Activated CD4-positive, CD25-positive, alpha-beta regulatory T cell treated with anti-CD3 and anti-CD28 coated beads, Interleukin-2, amount 50 U/mL, for 72 hours (primary cell): ENCODE measurements around the gene GPR89A.
"Not testable (repeated sequence)": the region's sequence is repeated elsewhere in the genome, so short reads cannot be mapped to it uniquely, and the experiment has no call there.

Source experiments
- DNase-seq: peaks from one replicate; pipeline ENCODE4 v3.0.0; 2021

Gene GPR89A

DNA sequence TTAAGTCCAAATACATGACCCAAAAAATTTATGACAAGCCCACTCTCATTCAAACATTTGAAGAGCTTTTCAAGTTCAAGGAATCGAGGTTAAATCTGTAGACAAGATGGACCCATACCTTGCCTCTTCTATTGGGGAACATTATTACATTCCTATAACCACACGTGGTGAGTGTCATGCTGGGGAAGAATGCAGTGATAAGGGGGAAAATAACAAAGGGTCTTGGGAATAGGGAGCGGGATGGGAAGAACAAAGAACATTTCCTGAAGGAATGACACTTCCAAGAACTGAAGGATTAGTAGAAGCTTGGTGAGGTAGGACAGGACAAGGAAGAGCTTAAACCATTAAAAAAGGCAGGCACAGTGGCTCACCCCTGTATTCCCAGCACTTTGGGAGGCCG lies 80.5 kb downstream of the GPR89A start:
- no peak for DNase-seq

DNA sequence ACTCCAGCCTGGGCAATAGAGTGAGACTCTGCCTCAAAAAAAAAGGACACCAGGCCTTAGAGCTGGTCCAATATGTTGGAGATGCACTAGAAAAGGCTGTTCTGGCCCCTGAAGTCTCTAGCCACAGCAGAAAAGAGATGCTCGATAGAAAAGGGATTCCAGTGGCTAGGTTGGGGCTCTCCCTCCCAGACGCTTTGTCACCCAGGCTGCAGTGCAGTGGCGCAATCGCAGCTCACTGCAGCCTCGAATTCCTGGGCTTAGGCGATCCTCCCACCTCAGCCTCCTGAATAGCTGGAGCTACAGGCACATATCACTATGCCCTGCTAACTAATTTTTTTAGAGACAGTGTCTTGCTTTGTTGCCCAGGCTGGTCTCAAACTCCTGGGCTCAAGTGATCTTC lies 81.1 kb downstream of the GPR89A start:
- DNase-seq = no peak

DNA sequence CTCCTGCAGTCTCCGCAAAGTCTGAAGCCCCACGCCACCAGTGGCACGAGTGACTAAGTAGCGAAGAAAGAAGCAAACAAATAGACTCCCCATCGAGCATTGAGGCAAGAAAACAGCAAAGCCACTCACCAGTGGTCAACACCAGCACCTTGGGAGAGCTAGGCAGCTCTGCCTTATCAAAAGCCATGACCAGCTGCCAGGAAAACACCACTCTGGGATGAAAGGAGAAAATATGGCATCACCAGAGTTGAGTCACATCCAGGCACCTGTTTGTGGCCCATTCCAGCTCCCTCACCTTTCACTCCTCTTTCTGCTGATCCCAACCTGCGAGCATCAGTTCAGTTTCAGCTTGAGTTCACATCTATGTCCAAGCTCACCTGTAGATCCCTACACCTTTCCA lies 82.1 kb downstream of the GPR89A start:
- DNase-seq = no peak

DNA sequence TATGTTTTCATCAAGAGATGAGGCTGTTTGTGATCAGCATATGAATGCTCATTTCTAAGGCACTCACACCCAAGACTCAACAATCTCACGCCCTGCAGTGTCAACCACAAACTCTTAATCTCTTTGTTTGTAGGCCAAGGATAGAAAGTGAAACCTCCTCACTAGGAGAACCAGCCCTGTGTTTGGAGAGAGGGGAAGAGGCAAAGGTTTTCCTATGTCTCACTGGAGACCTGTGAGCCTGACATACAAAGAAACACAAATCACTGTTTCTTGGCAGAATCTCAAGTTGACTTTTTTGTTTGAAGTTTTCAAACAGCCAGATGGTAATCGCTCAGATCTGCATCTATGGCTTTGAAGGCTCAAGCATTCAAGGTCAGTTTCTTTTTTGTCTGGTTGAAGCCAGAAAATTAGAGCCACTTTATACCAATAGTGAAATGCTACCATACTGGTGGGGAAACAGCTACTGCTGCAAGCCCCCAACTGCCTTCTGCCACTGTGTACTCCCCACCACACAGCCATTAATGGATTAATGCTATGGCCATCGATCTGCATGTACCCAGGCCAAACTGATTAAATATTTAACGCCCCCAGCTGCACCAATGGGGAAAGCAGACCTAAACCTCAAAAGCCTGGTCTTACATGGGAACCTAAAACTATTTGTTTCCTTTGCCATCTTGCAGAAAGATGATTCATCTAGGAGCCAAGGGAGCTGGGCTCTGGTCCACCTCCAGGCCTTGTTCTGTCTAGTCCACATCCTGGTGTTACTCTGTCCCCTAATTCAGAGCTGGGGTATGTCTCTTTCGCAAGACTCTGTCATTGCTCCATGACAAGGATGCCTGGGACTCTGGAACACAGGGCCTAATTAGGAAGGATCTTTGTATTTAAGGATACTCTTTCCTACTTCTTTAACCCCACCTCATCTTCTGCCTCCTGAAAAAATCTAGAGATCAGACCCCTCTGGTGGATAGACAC lies 83.1 kb downstream of the GPR89A start:
- no peak for DNase-seq

DNA sequence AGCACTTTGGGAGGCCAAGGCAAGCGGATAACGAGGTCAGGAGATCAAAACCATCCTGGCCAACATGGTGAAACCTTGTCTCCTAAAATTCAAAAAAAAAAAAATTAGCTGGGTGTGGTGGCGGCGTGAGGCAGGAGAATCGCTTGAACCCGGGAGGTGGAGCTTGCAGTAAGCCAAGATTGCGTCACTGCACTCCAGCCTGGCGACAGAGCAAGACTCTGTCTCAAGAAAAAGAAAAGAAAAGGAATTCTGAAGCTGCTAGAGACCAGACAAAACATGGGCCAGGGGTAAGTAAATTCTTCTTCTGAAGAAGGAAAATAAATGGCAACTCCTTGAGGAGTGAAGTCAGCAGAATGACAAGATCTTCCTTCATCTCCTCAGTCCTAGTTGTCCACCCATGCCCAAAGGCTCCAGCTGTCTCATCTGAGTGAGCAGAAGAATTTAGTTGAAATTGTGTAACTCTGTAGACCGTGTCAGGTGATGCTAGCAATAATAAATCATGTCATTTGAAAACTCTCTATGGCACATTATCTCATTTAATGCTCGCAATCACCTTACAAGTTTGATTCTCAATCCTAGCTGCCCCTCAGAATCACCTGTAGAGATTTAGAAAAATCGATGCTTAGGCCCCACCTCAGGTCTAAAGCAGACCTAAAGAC lies 85.1 kb downstream of the GPR89A start:
- no peak for DNase-seq

DNA sequence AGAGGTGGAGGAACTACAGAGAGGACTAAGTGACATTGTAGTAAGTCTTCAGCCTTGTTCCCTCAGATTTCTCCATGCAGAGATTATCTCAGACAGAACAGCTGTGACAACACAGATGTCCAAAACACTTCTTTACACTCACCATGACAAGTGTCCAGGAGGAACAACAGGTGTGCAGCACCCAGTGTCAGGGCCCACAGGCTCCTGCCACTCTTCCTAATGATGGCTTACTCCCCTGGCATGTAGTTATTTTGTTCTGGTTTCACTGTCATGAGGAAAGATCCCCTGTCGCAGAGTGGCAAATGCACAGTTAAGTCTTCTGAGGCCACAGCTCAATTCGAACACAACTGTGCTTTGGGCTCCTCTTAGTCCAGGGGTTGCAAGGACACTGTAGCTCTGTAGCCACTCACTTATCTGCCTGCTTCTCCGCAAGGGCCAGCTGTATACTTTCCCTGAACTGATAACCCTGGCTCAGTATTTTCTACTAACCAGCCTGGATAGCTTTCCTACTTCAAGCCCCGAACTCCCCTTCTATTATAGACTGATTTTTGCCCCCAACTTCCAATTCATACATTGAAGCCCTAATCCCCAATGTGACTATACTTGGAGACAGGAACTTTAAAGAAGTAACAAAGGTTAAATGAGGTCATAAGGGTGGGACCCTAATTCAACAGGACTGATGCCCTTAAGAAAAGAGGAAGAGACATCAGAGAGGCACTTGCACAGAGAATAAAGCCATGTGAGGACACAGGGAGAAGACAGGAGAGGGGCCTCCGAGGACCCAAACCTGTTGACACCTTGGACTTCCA lies 88.2 kb downstream of the GPR89A start:
- no peak for DNase-seq

DNA sequence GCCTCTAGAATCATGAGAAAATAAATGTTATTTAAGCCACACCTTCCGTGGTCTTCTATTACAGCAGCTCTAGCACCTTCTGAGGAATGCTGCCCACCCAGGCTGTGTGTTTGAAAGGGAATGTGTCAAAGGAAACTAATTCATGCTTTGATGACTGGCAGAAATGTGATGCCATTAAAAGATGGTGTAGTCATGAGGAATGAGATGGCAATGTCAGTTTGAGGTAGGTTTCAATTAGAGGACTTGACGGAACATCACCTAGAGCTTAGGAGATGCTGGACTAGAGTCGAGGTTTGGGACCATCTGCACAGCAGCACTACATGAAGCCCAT lies 88.8 kb downstream of the GPR89A start:
- DNase-seq = no peak

DNA sequence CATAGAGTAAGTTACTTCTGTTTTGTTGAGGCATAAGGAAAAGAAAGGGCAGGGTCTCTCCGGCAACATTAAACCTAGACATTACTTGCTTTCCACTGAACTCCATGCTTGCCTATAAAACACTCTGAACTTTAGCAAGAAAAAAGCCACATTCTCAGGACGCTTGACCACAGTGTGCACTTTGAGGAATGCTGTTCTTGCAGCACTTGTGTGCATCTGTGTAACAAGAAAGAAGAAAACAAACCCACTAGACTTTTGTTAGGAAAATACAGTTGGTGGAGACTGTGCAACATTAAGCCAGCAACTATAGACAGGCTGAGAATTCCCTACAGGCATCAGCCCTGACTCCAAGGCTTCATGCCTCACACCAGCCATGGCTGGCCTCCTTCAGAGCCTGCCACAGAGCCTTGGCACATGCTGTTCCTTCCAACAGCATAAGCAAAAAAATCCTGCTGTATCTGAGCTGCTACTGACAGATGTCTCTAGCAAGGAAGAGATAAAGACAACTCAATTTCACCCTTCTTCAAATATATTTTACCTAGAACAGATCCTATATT lies 93.6 kb downstream of the GPR89A start:
- DNase-seq = no peak

DNA sequence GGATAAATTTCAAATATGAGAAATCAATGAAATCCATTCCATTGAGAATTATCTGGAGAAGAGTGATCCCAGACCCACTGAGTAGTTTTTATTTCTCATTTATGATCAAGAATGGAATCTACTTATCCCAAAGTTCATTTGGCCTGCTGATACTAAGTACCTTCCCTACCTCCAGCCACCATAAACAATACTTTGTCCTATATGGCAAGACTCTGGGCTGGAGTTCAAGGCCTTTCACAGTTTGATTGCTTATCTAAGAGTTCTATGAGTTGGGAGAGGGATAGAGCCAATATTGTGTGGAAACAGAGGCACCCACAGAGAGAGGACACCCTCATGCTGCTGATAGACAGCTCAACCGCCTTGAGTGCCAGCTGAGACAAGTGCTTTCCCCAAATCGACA lies 94.3 kb downstream of the GPR89A start:
- no peak for DNase-seq

DNA sequence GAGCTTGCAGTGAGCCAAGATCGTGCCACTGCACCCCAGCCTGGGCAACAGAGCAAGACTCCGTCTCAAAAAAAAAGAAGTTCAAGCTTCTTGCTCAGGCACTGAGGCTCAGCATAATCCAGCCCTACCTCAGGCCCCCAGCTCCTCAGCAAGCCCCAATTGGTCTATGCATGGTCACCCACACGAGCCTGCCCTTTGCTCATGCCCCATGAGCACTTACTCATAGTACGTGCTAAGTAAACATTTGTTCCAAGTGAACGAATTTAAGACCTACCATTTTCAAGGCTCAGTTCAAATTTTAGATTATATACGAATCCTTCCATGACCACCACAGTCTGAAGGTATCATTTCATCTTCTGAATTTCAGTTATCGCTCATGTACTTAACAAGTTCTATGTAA lies 95.0 kb downstream of the GPR89A start:
- DNase-seq = no peak

DNA sequence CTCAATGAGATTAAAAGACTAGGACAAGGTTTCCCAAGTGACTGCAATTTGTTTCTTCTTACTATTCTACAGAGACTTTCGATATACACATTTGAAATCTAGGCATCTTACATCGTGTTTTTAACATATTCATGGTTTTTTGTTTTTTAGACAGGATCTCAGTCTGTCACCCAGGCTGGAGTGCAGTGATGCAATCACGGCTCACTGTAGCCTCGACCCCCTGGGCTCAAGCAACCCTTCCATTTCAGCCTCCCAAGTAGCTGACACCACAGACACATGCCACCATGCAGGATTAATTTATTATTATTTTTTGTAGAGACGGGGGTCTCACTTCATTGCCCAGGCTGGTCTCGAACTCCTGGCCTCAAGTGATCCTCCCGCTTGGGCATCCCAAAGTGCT lies 97.8 kb downstream of the GPR89A start:
- DNase-seq = no peak

DNA sequence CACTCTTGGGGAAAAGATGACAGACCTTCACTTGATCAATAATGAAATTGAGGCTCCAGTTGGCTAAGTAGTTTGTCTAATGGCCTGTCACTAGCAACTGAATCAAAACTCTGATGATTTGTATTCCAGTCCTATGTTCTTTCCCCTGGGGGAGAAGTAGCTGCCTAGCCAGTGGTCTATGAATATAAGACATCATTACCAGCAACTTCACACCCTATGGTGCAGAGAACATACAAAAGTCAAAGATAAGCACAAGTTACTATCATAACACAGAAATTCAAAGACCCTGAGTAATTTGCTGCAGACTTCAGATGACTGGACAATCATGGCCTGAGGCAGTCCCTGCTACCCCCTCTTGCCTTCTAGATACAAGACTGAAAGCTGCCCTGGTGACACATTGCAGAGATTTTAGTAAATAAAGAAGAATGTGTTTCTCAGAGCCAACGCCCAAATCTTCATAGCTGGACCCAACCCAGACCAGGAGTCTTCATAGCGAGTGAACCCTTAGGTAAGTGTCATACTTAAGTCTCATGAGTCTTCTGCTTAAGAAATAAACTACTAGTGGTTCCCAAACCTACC lies 98.4 kb downstream of the GPR89A start:
- no peak for DNase-seq

DNA sequence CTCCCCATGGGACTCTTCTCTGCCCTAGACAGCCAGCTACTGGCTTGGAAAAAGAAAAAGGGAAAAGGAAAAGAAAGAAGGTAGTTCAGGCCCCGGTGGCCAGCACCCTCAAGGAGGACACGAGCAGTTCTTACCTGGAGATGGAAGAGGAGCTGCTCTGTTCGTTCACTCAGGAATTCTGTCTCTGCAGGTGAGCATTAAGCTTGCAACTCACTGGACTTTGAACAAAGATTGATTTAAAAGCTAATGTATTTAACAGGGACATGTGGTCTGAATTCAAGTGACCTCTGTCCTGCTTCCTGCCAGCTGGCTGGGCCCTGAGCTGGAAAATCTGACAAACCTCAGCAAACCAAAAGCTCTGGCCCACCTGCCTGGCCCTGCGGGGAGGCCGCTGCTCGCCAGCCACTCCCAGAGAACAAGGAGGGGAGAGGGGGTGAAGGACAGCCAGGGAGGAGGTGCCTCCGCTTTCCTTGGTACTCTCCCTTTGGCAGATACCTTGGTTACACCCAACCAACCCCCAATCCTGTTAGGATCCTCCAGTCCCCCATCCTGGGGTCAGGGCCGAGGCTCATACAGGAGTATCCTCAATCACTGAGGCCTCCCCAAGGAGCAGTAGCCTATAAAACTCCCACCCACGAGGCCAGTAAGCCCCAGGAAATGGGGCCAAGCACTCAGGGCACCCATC lies 99.5 kb downstream of the GPR89A start, which contains the start of gene PDZK1:
TSS of gene PDZK1 (minus strand) at position 186 of the 685 bp plus-strand sequence. CDS start 19,347 bp downstream, outside the sequence.
- DNase-seq = no peak

DNA sequence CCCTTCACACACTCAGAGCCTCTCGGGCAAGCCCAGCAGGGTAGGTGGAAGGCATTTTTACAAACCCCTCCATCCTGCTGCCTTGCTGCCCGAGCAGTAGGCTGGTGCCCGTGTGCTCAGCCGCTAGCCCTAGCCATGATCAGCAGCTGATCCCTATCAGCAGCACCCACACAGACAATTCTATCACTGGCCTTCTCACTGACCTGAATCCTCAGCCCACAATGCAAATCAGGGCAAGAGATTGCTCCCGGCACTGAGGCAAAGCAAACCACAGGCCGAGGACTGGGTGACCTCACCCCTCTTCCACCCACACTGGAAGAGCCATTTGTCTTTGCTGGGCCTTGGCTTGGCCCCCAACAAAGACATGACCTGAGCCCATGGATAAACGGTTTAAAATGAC lies 100.3 kb downstream of the GPR89A start:
- DNase-seq = no peak

DNA sequence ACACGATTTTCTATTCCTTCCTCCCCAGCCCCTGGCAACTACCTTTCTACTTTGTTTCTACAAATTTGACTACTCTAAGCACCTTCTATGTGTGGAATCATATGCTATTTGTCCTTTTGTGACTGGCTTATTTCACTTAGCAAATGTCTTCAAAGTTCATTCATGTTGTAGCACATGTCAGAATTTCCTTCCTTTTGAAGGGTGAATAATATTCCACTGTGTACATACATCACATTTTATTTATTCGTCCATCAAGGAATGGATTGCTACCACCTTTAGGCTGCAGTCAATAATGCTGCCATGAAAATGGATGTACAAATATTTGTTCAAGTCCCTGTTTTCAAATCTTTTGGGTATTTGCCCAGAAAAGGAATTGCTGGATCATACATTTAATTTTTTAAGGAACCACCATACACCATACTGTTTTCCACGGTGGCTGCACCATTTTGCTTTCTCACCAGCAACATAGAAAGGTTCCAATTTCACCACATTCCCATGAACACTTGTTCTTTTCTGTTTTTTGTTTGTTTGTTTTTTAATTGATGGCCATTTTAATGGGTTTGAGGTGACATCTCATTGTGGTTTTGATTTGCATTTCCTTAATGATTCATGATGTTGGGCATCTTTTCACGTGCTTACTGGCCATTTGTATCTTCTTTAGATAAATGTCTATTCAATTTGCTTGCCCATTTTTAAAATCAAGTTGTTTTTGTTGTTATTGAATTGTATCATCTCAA lies 102.7 kb downstream of the GPR89A start:
- no peak for DNase-seq

DNA sequence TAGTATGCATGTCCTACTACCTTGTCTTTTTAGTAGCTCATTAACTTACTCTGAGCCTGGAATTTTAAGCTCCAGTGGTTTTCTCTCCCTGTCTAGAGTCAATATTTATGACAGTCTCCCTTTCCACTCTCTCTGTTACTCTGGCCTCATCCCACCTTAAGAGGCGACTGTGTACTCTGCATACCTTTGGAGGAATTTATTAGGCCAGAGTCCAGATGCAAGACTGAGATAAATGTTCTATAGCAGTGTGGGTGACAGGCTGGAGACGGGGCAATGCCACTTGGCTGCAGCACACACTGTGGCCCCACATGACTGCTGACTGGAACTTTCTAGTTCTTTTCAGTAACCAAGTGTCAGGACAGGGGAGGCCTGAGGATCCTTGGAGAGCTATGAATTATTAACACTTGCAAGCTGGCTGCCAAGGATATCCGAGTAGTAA lies 103.4 kb downstream of the GPR89A start:
- no peak for DNase-seq

DNA sequence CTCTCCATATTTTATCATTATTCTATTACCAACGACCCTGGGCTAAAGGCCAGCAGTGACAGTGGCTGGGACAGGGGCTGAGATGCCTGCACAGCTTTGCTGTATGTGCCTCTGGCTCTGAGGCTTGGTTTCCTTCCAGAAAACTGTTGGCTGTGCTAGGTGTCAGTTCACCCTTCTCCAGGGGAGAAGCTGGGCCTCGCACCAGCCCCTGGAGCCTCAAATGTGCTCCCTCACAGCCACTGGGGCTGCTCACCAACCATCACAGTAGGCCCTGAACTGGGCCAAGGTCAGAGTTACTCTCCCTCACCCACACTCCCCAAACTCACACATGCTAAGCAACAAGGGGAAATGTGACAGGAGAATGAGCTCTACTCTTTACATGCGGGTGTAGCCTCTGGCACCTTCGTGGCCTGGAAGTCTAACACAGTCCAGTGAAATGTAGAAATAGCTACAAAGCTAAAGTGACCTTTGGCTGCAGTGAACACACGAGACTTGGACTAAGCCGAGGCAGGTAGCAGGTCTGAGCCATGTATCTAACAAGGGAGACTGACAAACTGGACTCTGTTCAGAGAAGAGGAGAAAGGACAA lies 106.8 kb downstream of the GPR89A start:
- DNase-seq = no peak

DNA sequence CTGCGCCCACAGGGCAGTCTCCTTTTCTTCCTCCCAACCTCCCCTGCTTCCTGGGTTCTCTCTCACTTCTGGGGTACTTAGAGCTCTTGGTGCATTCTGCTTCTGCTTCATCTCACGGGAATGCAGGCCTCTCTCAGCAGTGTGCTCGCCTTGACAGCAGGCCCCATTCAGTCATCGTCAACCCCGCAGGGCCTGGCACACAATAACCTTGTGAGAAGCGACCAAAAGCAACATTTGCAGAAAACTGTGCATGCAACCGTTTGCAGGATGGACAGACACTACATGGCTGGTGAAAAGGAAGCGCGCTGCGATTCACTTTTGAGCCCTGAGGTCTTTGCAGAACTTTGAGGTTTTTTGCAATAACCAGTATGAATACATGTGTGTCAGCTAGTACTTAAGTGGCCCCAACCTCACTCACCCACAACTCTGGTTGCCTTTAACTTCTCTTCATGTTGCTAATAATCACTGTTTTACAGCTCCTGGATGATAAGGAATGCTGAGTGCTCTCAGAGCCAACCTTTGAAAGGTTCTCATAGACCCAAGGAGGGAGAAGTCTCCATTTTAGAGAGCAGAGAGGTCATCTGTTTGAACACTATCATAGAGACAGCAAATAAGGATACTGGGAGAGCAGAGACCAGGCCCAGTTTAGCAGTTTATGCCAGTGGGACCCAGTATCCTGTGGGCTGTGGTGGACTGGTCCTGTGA lies 109.0 kb downstream of the GPR89A start:
- no peak for DNase-seq

DNA sequence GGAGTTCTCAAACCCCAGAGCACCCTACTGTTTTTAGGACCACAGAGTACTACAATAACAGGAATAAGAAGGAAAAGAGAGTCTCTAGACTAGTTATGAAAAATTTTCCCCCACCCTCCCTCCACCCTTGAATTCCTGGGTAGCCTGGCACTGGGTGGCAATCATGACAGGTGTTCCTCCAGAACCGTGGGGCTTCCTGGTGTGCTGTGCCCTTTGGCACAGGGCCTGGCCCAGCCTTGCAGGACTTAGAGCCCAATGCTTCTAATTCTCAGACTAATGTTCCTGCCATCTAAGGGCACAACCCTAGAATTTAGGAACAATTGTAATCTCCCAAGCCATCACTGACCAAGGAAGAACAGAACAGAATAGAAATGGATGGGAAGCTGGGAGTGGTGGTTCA lies 110.0 kb downstream of the GPR89A start:
- DNase-seq = no peak

DNA sequence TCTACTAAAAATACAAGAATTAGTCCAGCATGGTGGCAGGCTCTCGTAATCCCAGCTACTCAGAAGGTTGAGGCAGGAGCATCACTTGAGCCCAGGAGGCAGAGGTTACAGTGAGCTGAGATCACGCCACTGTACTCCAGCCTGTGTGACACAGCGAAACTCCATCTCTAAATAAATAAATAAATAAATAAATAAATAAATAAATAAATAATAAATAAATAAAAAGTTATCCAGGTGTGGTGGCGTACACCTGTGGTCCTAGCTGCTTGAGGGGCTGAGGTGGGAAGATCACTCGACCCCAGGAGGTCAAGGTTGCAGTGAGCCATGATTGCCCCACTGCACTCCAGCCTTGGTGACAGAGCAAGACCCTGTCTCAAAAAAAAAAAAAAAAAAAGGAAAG lies 110.7 kb downstream of the GPR89A start:
- DNase-seq = not testable (repeated sequence)
